PC-9 (cell line): Measurements from ENCODE around the gene CBFB.

ENCODE experiments used
- CTCF ChIP-seq: fragments of 200-600 bp; sonication (generic); conservative IDR thresholded peaks from 2 replicates; pipeline ENCODE4 v1.6.1; 2017; ENCODE audit warnings: mixed run types, antibody characterized with exemption, mild to moderate bottlenecking, moderate library complexity
- EZH2 ChIP-seq: fragments of 200-600 bp; sonication (generic); IDR thresholded peaks from 2 replicates; pipeline ENCODE4 v1.8.0; 2017; ENCODE audit warnings: antibody characterized with exemption, low read depth

GRCh38 chr16:67104845-67105244 is 75.9 kb downstream of the CBFB start:
- TF ChIP-seq CTCF: no peak
- no peak for TF ChIP-seq EZH2
